Measurements from ENCODE around the gene SLC5A11. TPM values are rescaled to one million over a fixed set of nuclear protein-coding genes. Genes with fewer than 3 reads are reported as not detected.

SLC5A11 gene
- total RNA-seq, 1 donor from 2014 or later, result 0.10 TPM

- H3K36me3 Mint-ChIP-seq (ENCODE audit: low read depth), result peaks cover 38% of the 10 kb centered on the region
- intact Hi-C loops (cut with micrococcal nuclease), result no loop called here
Observed at GRCh38 chr16:24950275-24950674, 104.5 kb downstream of the SLC5A11 start.

GRCh38 chr16:24953306-24953705 lies 107.5 kb downstream of the SLC5A11 start:
- no peaks in the 10 kb centered on the region for H3K9me3 Mint-ChIP-seq
- no peaks in the 10 kb centered on the region for H3K4me1 Mint-ChIP-seq (ENCODE audit: low read depth)
- no peak overlapping the region for H3K4me3 Mint-ChIP-seq
- peaks cover 45% of the 10 kb centered on the region for H3K36me3 Mint-ChIP-seq (ENCODE audit: low read depth)
- H3K27ac Mint-ChIP-seq, result no peak overlapping the region
- DNase-seq (ENCODE audit: low spot score), result no peak
- H3K27me3 Mint-ChIP-seq (ENCODE audit: insufficient read depth), result no peaks in the 10 kb centered on the region
- intact Hi-C loops (cut with micrococcal nuclease), result no loop called here

More at GRCh38 chr16:24950275-24950674, 104.5 kb downstream of the SLC5A11 start:
- H3K9me3 Mint-ChIP-seq, result no peaks in the 10 kb centered on the region
- no peaks in the 10 kb centered on the region for H3K4me1 Mint-ChIP-seq (ENCODE audit: low read depth)
- H3K27ac Mint-ChIP-seq, result no peak overlapping the region
- H3K4me3 Mint-ChIP-seq, result no peak overlapping the region
- no peaks in the 10 kb centered on the region for H3K27me3 Mint-ChIP-seq (ENCODE audit: insufficient read depth)
- DNase-seq (ENCODE audit: low spot score), result no peak

GRCh38 chr16:24953721-24954120 lies 108.0 kb downstream of the SLC5A11 start:
- DNase-seq (ENCODE audit: low spot score), result no peak
- intact Hi-C loops (cut with micrococcal nuclease), result no loop called here
- no peaks in the 10 kb centered on the region for H3K9me3 Mint-ChIP-seq
- no peaks in the 10 kb centered on the region for H3K27me3 Mint-ChIP-seq (ENCODE audit: insufficient read depth)
- no peak overlapping the region for H3K27ac Mint-ChIP-seq
- H3K4me1 Mint-ChIP-seq (ENCODE audit: low read depth), result no peaks in the 10 kb centered on the region
- no peak overlapping the region for H3K4me3 Mint-ChIP-seq
- H3K36me3 Mint-ChIP-seq (ENCODE audit: low read depth), result peaks cover 45% of the 10 kb centered on the region

DNA sequence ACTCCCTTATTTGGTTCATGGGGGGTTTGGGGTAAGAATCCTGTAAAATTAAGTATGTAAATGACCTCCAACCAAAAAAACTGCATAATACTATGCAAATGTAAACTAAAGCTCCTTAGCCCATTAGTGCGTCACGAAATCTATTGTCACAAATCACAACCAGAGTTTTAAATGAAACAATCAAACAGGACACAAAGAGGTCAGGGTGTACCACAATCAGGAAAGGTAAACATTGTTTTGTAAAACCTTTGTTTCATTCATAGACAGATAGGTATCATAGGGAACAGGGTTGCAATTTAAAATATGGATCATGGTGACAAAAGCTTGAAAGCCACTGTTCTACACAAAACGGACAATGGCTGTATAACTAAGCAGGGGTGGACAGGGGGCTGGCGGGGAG lies 108.4 kb downstream of the SLC5A11 start:
- H3K4me1 Mint-ChIP-seq (ENCODE audit: low read depth), result no peaks in the 10 kb centered on the region
- intact Hi-C loops (cut with micrococcal nuclease), result no loop called here
- H3K27me3 Mint-ChIP-seq (ENCODE audit: insufficient read depth), result no peaks in the 10 kb centered on the region
- H3K27ac Mint-ChIP-seq, result no peak overlapping the region
- DNase-seq (ENCODE audit: low spot score), result no peak
- no peak overlapping the region for H3K4me3 Mint-ChIP-seq
- peaks cover 48% of the 10 kb centered on the region for H3K36me3 Mint-ChIP-seq (ENCODE audit: low read depth)
- no peaks in the 10 kb centered on the region for H3K9me3 Mint-ChIP-seq

DNA sequence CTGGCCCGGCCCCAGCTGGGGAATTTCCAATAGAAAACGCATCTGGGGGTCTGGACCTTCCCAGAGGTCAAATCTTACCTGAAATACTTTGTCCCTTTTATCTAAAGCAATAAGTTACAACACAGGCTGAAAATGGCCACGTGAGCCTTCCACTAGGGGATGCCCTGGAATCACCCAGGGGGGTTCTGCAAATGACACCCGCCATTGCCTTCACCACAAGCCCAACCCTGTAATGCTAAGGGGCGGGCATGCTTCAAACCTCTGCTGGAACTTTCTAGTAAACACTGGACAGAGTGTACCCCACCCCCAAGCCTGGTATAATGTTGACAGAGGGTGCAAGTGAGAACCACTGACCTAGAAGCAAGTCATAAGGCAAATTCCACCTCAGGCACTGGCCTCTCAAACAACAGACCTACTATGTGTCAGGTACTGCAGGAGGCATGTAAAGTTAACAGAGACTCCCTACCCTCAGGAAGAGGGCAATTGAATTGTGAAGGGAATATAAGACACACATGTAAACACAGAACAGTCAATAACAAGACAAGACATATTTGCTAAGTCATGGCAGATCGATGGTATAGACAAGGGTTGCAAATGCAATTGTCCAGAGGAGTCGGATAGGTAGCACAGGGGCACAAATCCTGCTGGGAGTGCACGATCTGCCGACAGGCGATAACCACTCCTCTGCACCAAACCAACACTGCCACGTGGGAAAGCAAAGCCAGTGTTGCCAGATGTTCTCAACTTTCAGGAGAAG lies 110.4 kb downstream of the SLC5A11 start:
- DNase-seq (ENCODE audit: low spot score), result no peak
- Mint-ChIP-seq H3K27me3 (ENCODE audit: insufficient read depth) (no peaks in the 10 kb centered on the region), H3K4me1 (ENCODE audit: low read depth) (no peaks in the 10 kb centered on the region), H3K27ac (no peak overlapping the region), H3K36me3 (ENCODE audit: low read depth) (peaks cover 54% of the 10 kb centered on the region), H3K4me3 (no peak overlapping the region), H3K9me3 (no peaks in the 10 kb centered on the region)
- intact Hi-C loops (cut with micrococcal nuclease), result no loop called here

- Mint-ChIP-seq H3K27me3 (ENCODE audit: insufficient read depth) (no peaks in the 10 kb centered on the region), H3K27ac (no peak overlapping the region), H3K4me3 (no peak overlapping the region), H3K36me3 (ENCODE audit: low read depth) (peaks cover 57% of the 10 kb centered on the region), H3K4me1 (ENCODE audit: low read depth) (no peaks in the 10 kb centered on the region), H3K9me3 (peaks cover 12% of the 10 kb centered on the region)
- intact Hi-C loops (cut with micrococcal nuclease), result no loop called here
- DNase-seq (ENCODE audit: low spot score), result no peak
Observed at GRCh38 chr16:24957887-24958286, 112.1 kb downstream of the SLC5A11 start.

Other genes with a start within 250 kb of the SLC5A11 start
- gene TNRC6A, start 116.3 kb upstream of the SLC5A11 start, total RNA-seq, result 57.8 and 60.9 TPM in 2 replicates
- gene ARHGAP17, start 169.4 kb downstream of the SLC5A11 start, total RNA-seq, result 80.2 and 87.3 TPM in 2 replicates

All from activated T-helper 1 cell treated with anti-CD3 and anti-CD28 coated beads, Interleukin-12 subunit alpha, Interleukin-12 subunit beta, Interleukin-2, Interleukin-4 antibody, amounts not matched to agents 30 ng/mL and 10 ng/mL and 1 ng/mL, durations not matched to agents 14 hours and 24 hours and 36 hours (primary cell).